HEK293 (cell line): ENCODE data around the gene DOCK1.

Source experiments
- CTCF ChIA-PET: fragments of 350-600 bp; formaldehyde crosslinking; extraction: SDS; loops from one replicate; lab custom pipeline; 2021; ENCODE audit warnings: antibody characterized with exemption; lab: Yijun Ruan, JAX
- POLR2A ChIA-PET: fragments of 300-600 bp; formaldehyde crosslinking; extraction: SDS; loops from one replicate; lab custom pipeline; 2020; ENCODE audit warnings: antibody characterized with exemption, inconsistent platforms; lab: Yijun Ruan, JAX
- H3K27ac ChIP-seq: fragments of 200-500 bp; sonication (Bioruptor generic); 2 replicates; pipeline ENCODE4 v1.5.1; 2014; ENCODE audit warnings: low read depth, low read length, control low read depth, inconsistent platforms; ENCODE audit errors: extremely low read depth
- H3K36me3 ChIP-seq, 2 experiments: fragments of 200-500 bp in 1 of 2; sonication (Bioruptor generic) in 1 of 2; 1 replicate in 1 of 2; 2 replicates in 1 of 2; pipeline ENCODE4 v1.5.1; 2014 to 2017; ENCODE audit warnings: inconsistent platforms in 2 of 2, low read length in 2 of 2; ENCODE audit not compliant: control insufficient read depth in 2 of 2, insufficient read depth in 1 of 2
- H3K4me1 ChIP-seq: fragments of 200-500 bp; sonication (Bioruptor generic); 2 replicates; pipeline ENCODE4 v1.5.1; 2014; ENCODE audit warnings: mild to moderate bottlenecking, low read length, inconsistent platforms; ENCODE audit not compliant: control insufficient read depth, insufficient read depth
- H3K4me3 ChIP-seq: 2 replicates; pipeline ENCODE4 v1.5.1; 2011; ENCODE audit warnings: low read depth, mild to moderate bottlenecking, control low read depth, low read length, moderate library complexity
- H3K9me3 ChIP-seq: fragments of 200-500 bp; sonication (Bioruptor generic); 2 replicates; pipeline ENCODE4 v1.5.1; 2014; ENCODE audit warnings: low read depth, low read length, inconsistent platforms; ENCODE audit not compliant: control insufficient read depth, insufficient read depth
- INSM2 ChIP-seq: fragments of 450-650 bp; formaldehyde crosslinking; IDR thresholded peaks from 2 replicates; pipeline ENCODE4 v1.5.1; 2016; ENCODE audit warnings: missing biosample characterization, missing genetic modification characterization
- SALL2 ChIP-seq: fragments of 450-650 bp; formaldehyde crosslinking; IDR thresholded peaks from 2 replicates; pipeline ENCODE4 v1.5.0; 2017; ENCODE audit warnings: missing biosample characterization, mild to moderate bottlenecking, missing genetic modification characterization, borderline replicate concordance
- SCRT2 ChIP-seq: fragments of 450-650 bp; formaldehyde crosslinking; IDR thresholded peaks from 2 replicates; pipeline ENCODE4 v1.5.1; 2016; ENCODE audit warnings: missing biosample characterization, missing genetic modification characterization
- TSHZ1 ChIP-seq: fragments of 450-650 bp; formaldehyde crosslinking; IDR thresholded peaks from 2 replicates; pipeline ENCODE4 v1.5.1; 2016; ENCODE audit warnings: missing biosample characterization, missing genetic modification characterization, borderline replicate concordance
- ZBTB44 ChIP-seq: fragments of 450-650 bp; IDR thresholded peaks from 2 replicates; pipeline ENCODE4 v1.5.1; 2018; ENCODE audit warnings: missing biosample characterization, mild to moderate bottlenecking, missing genetic modification characterization
- ZIC2 ChIP-seq: fragments of 450-650 bp; formaldehyde crosslinking; IDR thresholded peaks from 2 replicates; pipeline ENCODE4 v1.5.1; 2016; ENCODE audit warnings: missing biosample characterization, missing genetic modification characterization
- ZNF112 ChIP-seq: fragments of 450-650 bp; formaldehyde crosslinking; IDR thresholded peaks from 2 replicates; pipeline ENCODE4 v1.5.0; 2017; ENCODE audit warnings: missing biosample characterization, missing genetic modification characterization
- ZNF121 ChIP-seq: fragments of 450-650 bp; formaldehyde crosslinking; IDR thresholded peaks from 2 replicates; pipeline ENCODE4 v1.5.1; 2016; ENCODE audit warnings: missing biosample characterization, missing genetic modification characterization
- ZNF146 ChIP-seq: fragments of 450-650 bp; formaldehyde crosslinking; IDR thresholded peaks from 2 replicates; pipeline ENCODE4 v1.5.1; 2016; ENCODE audit warnings: missing biosample characterization, missing genetic modification characterization
- ZNF148 ChIP-seq: fragments of 450-650 bp; formaldehyde crosslinking; IDR thresholded peaks from 2 replicates; pipeline ENCODE4 v1.5.0; 2017; ENCODE audit warnings: missing biosample characterization, missing genetic modification characterization, borderline replicate concordance
- ZNF433 ChIP-seq: fragments of 450-650 bp; formaldehyde crosslinking; IDR thresholded peaks from 2 replicates; pipeline ENCODE4 v1.5.1; 2016; ENCODE audit warnings: missing biosample characterization, missing genetic modification characterization, low read depth
- ZNF514 ChIP-seq: fragments of 450-650 bp; formaldehyde crosslinking; IDR thresholded peaks from 2 replicates; pipeline ENCODE4 v1.5.1; 2016; ENCODE audit warnings: missing biosample characterization, missing genetic modification characterization
- ZNF518A ChIP-seq: fragments of 450-650 bp; formaldehyde crosslinking; conservative IDR thresholded peaks from 2 replicates; pipeline ENCODE4 v1.5.1; 2016; ENCODE audit warnings: low read depth, missing biosample characterization, missing genetic modification characterization
- ZNF555 ChIP-seq: fragments of 450-650 bp; formaldehyde crosslinking; conservative IDR thresholded peaks from 2 replicates; pipeline ENCODE4 v1.5.1; 2017; ENCODE audit warnings: missing biosample characterization, mild to moderate bottlenecking, missing genetic modification characterization, inconsistent platforms
- ZNF623 ChIP-seq: fragments of 450-650 bp; formaldehyde crosslinking; IDR thresholded peaks from 2 replicates; pipeline ENCODE4 v1.5.1; 2016; ENCODE audit warnings: missing biosample characterization, missing genetic modification characterization
- ZNF664 ChIP-seq: fragments of 450-650 bp; formaldehyde crosslinking; IDR thresholded peaks from 2 replicates; pipeline ENCODE4 v1.5.1; 2016; ENCODE audit warnings: missing biosample characterization, missing genetic modification characterization
- ZNF785 ChIP-seq: fragments of 450-650 bp; formaldehyde crosslinking; IDR thresholded peaks from 2 replicates; pipeline ENCODE4 v1.5.1; 2016; ENCODE audit warnings: missing biosample characterization, missing genetic modification characterization

DOCK1 gene

GRCh38 chr10:127036987-127037386, 131.8 kb downstream of the DOCK1 start (continued):
- TF ChIP-seq ZNF148 (tag by site-specific recombination) (no peak), ZNF146 (tag by site-specific recombination) (no peak), ZNF518A (tag by site-specific recombination) (no peak), ZNF112 (tag by site-specific recombination) (no peak), ZNF664 (tag by site-specific recombination) (no peak)

- POLR2A ChIA-PET: no interaction called here
- H3K36me3 ChIP-seq: peaks cover 13 to 76% of the 10 kb centered on the region in 2 experiments
- H3K9me3 ChIP-seq: no peaks in the 10 kb centered on the region
These were observed 134.2 kb downstream of the DOCK1 start for GRCh38 chr10:127039435-127039834.

More at GRCh38 chr10:127039435-127039834, 134.2 kb downstream of the DOCK1 start:
- Histone ChIP-seq H3K27ac (no peak overlapping the region), H3K4me1 (no peaks in the 10 kb centered on the region), H3K4me3 (no peak overlapping the region)
- CTCF ChIA-PET: no interaction called here
- TF ChIP-seq ZNF623: no peak
- no peak for TF ChIP-seq ZNF121 (tag by site-specific recombination)
- TF ChIP-seq SALL2: no peak
- no peak for TF ChIP-seq SCRT2
- no peak for TF ChIP-seq ZNF148 (tag by site-specific recombination)
- no peak for TF ChIP-seq INSM2
- no peak for TF ChIP-seq ZIC2 (tag by site-specific recombination)
- no peak for TF ChIP-seq ZNF433 (tag by site-specific recombination)
- no peak for TF ChIP-seq ZNF514 (tag by site-specific recombination)
- no peak for TF ChIP-seq ZBTB44 (tag by site-specific recombination)
- TF ChIP-seq ZNF555: no peak
- TF ChIP-seq ZNF785 (tag by site-specific recombination): no peak
- no peak for TF ChIP-seq TSHZ1 (tag by site-specific recombination)
